Suprapubic skin (tissue), 4 donors: Measurements from ENCODE around the gene SLC50A1.

Experiments used
- CTCF ChIP-seq, 2 donors: fragments of 200-600 bp in 1 of 2; fragments of 450-650 bp in 1 of 2; sonication (generic) in 1 of 2; IDR thresholded peaks; one replicate each; pipeline ENCODE4 v1.5.1; 2016 to 2019; ENCODE audit warnings: antibody characterized with exemption in 2 of 2, mild to moderate bottlenecking in 1 of 2, moderate library complexity in 1 of 2
- EP300 ChIP-seq: sonication (generic); formaldehyde crosslinking; IDR thresholded peaks from one replicate; pipeline ENCODE4 v1.6.1; 2017; ENCODE audit warnings: antibody characterized with exemption
- POLR2A ChIP-seq, 2 donors: fragments of 450-650 bp; IDR thresholded peaks; one replicate each; pipeline ENCODE4 v1.6.1; 2017; ENCODE audit warnings: antibody characterized with exemption in 2 of 2, mild to moderate bottlenecking in 2 of 2, moderate library complexity in 2 of 2
- POLR2AphosphoS5 ChIP-seq, 3 donors: sonication (generic); formaldehyde crosslinking; IDR thresholded peaks; one replicate each; pipeline ENCODE4 v1.6.1; 2017; ENCODE audit warnings: antibody characterized with exemption in 3 of 3

- TF ChIP-seq POLR2AphosphoS5 (IDR thresholded peaks at IDR 0.05) (no peak), CTCF (IDR thresholded peaks at IDR 0.05) (no peak), POLR2A (IDR thresholded peaks at IDR 0.05) (no peak), EP300 (no peak)
Observed at GRCh38 chr1:155136748-155137147, 1.1 kb downstream of the SLC50A1 start.
